ENCODE measurements around the gene KLHL35.

GRCh38 chr11:75374646-75375045, 58.4 kb downstream of the KLHL35 start:
- no peak for TF ChIP-seq POLR2A (IDR thresholded peaks at IDR 0.05)
- no peak for TF ChIP-seq CTCF (IDR thresholded peaks at IDR 0.05)

Measured in uterus (tissue), 2 donors.